Dermis microvascular lymphatic vessel endothelial cell (primary cell): Measurements from ENCODE around the gene GRB10. TPM values are rescaled to one million over a fixed set of nuclear protein-coding genes. Genes with fewer than 3 reads are reported as not detected.

Experiments used
- DNase-seq, 2 donors: peaks; one replicate each; pipeline versions ENCODE4 v3.0.0 to v3.0.0-alpha.2; 2010; ENCODE audit warnings: low read depth in 2 of 2
- total RNA-seq: library from RNA; depleted of rRNA; stranded (reverse); fragments of >200 nt; gene quantifications from 2 replicates; pipeline ENCODE4 v1.2.1, GENCODE V29; 2014

GRB10 gene
- total RNA-seq: 97.2 and 98.5 TPM in 2 replicates

GRCh38 chr7:50782375-50783208 is at the start of gene GRB10:
Gene GRB10, minus strand, starts transcription at chr7:50782896. Its CDS starts 50,574 bp downstream, at chr7:50732322.
- peak in 1 of 2 donors; percentile 57 for DNase-seq

DNA sequence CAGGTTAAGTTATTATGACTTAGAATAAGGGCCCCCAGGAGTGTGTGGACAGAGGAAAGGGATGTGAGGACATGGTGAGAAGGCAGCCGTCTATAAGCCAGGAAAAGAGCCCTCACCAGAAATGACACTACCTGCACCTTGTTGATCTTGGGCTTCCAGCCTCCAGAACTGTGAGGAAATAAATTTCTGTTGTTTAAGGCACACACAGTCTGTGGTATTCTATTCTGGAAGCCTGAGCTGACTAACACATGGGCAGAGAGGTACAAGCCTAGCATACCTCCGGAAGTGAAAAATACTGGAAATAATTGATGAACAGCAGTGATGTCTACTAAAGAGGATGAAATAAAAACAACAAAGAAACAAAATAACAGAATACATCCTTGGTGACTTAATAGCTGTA is 46.1 kb upstream of the GRB10 start:
- peak in 1 of 2 donors; percentile 57 for DNase-seq

DNA sequence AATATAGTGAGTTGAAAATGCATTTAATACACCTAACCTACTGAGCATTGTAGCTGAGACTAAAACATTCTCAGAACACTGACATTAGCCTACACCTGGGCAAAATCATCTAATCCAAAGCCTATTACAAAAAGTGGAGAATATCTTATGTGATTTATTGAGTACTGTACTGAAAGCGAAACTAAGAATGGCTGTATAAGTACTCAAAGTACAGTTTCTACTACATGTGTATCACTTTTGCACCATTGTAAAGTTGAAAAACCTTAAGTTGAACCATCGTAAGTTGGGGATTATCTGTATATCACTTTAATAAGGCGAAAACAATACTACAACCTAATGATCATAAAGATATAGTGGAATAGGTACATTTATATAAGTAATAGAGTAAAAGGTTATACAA is 45.4 kb upstream of the GRB10 start:
- no peak for DNase-seq

DNA sequence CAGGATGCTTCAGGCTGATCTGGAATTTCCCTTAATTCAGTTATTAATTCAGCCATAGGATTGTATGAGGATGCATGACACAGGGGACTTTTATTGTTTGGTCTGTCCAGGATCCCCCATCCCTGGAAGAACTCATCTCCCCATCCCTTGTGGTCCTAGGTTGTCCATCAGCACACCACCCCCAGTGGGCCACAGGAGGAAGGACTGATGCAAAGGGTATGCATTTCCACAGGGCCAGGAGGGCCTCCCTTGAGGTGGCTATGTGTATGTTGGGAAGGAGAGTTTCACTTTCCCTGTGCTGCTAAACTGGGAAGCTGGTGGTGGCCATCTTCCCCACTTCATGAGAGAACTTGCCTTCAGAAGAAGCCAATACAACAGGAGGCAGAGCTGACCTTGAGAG is 44.6 kb upstream of the GRB10 start:
- no peak for DNase-seq

DNA sequence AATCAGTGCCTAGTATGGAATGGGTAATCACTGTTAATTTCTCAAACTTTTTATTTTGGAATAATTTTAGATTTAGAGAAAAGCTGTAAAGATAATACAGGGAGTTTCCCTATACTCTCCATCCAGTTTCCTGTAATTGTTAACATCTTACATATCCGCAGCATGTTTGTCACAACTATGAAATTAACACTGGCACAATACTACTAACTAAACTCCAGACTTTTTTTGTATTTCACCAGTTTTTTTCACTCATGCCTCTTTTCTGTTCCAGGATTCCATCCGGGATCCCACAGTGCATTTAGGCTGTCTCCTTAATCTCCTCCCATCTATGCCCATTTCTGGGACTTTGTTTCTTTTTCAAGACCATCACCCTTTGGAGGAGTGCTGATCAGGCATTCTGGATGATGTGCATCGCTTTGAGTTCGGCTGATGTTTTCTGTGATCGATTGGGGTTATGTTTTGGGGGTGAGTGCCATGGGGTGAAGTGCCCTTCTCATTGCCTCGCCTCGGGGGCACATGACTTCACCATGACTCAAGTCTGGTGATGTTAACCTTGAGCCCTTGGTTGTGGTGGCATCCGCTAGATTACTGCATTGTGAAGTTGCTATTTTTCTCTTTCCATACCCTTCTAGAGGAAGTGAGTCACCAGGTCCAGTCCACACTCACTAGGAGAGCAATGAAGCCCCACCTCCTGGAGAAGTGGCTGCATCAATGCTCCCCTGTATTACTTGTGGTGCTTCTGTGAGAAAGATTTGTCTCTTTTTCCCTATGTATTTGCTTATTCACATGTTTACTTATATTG is 43.9 kb upstream of the GRB10 start:
- DNase-seq: peak; percentile 64 to 98

DNA sequence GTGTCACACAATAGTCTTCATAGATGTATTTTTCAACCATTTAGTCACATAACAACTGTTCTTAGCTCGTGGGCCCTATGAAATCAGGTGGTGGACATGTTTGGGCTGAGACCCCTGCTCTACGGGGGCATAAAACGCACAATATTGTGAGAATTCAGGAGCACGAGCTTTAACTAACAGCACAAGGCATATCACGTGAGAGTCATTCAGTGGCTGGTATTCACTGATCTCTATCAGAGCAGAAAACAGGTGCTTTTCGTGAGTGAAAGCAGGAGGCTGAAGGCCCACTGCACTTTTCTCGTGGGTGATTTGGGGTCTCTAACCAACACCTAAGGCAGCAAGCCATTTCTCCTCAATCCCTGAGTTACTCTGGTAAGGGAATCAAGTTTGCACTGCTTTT is 42.8 kb upstream of the GRB10 start:
- DNase-seq: no peak

DNA sequence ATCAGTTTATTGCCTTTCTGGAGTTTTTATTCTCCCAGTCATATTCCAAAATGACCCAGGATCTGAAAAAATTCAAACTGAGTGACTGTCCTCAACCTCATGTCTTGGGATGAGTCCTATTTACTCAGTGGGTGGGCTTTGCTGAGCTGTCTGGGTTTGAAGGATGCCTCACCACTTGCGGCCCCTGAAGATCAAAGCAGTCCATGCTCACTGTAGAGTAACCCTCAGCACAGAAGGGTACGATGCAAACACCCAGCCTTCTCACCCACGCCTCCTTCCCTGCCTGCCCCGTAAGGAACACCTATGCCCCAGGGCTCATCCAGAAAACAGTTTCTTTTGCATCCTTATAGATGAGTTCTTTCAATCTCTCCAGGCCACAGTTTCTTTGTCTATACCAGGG is 42.2 kb upstream of the GRB10 start:
- DNase-seq: no peak

GRCh38 chr7:50822706-50823105 is 40.0 kb upstream of the GRB10 start:
- no peak for DNase-seq

DNA sequence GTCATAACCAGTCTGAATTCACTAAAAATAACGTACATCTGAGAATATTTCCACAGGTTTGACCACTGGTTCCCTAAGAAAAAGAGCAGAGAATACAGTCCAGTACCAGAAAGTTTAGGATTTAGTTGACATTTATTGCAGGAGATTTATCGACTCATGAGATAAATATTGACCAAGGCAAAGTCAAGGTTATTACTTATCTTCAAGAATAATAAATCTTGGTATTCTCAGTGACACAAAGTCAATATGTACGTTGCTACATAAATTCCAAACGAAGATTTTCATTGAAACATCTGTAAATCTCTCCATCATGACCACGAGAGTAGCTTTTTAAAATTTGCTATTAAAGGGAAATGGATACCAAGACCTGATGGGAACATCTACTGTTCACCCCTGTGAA is 39.4 kb upstream of the GRB10 start:
- no peak for DNase-seq

GRCh38 chr7:50821457-50822008 is 38.8 kb upstream of the GRB10 start:
- DNase-seq: peak; percentile 73 to 90

DNA sequence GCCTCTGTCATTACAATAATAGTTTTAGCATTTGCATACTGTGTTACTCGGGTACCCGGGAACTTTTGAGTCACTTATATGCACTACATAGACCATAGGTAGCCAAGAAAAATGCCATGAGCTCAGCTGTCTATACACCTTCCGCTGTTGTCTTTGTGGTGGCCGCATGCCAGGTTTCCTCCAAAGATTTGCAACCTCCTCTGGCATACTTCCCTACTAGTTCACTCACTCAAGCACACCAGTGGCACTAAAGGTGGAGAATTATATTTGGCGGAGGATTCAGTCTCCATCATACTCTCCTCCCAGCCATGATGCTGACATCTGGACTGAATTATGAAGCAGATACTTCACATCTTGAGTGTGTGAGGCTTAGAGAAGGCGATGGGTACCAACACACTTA is 35.6 kb upstream of the GRB10 start:
- DNase-seq: peak; percentile 60 to 93

DNA sequence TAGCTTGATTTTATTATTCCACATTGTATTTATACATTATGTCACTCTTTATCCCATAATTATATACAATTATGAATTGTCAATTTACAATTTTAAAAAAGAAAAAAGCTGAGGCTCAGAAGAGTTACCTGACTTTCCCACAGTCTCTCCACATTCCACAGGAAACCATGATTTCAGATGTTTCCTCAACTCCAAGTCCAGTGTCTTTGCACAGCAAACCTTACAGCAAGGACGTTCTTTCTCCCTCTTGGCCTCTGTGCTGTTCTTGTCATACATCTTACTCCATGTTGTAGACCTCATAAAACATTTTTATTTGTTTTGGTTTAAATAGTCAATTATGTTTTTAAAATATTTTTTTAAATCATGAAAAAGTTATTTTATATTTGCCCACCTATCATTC is 34.9 kb upstream of the GRB10 start:
- DNase-seq: peak in 1 of 2 donors; percentile 81

GRCh38 chr7:50815138-50815537 is 32.4 kb upstream of the GRB10 start:
- no peak for DNase-seq

DNA sequence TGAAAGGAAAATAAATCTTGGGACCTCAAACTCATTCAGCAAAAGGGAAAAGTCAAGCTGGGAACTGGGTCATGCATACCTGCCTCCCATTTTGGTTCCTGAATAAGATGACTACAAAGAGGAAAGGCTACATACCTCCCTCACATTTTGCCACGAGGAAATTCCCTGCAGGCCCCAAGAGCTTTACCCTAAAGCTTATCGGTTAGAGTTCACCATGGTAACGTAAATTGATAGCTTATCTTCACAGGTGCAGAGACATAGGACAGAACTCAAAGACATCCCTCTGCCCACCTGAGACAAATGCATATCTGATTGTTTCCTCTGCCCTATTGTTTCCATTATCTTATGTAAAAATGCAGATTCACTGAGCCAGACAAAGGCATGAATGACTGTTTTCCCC is 31.5 kb upstream of the GRB10 start:
- no peak for DNase-seq

DNA sequence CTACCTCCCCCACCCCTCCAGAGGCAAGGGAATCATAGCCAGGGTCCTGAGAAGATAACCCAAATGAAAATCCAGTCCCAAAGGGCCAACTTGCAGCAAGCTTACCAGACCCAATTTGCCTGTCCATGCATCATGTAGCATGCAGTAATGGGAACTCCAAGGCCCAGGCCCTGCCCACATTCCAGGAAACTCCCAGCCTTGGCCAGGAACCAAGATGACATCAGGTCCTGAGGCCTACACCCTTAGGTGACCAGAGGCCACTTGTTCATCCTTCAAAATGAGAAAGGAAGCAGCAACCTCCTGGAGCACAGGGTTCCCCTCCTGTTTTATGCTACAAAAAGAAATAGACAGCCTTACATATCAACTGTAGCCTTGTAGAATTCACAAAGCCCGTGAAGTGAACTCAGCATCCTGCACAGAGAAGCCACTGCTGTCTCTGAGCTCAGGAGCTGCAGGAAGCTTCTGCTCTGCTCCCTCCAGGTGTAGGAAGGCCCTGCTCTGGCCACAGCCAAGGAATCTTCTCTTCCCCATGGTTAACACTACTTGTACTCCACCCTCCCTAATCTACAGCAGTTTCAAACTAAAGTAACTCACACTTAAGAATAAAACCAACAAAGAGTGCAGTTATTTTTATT is 30.3 kb upstream of the GRB10 start:
- DNase-seq: peak; percentile 54 to 81

DNA sequence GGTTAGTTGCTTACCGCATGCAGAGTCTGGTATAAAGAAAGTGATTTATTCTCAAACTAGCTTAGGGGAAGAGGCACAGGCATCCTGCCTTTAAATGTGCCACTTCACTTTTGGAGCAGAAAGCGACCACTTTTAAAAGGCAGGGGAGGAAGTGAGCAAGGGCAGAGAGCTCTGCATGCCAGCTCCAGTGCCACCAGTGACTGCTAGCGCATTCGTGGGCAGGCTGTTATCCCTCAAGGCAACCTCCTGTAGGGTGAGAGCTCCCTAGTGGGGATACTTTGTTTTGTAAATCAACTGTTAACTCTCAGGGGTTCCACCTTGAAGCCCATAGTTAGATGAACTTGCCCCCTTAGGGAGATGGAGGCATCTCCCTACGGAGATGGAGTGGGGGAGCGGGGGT is 29.4 kb upstream of the GRB10 start:
- DNase-seq: no peak

DNA sequence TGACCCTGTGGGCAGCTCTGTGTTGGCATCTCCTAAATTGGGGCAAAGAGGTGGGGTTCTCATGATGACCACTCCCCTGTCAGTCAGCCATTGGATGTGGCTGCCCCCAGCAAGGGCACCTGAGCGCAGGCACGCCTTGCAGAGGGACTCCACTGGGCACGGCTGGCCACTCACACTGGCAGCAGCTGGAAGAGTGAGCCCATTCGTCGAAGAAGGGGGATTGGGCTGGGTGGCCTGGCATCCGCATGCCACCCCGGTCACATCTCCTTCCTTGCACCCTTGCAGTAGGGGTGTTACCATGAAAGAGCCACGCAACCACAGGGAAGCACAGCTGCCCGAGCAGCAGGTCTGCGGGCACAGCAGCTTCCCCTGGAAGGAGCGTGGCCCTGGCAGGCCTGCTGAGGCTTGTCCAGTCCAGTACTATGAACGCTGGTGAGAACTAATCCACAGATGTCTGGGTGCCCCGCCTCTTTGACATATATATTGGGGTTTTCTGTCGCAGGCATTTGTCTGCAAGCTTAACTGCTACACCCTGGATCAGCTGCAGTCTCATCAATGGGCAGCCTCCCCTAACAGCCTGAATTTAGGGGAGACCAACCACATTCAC is 25.7 kb upstream of the GRB10 start:
- DNase-seq: no peak

DNA sequence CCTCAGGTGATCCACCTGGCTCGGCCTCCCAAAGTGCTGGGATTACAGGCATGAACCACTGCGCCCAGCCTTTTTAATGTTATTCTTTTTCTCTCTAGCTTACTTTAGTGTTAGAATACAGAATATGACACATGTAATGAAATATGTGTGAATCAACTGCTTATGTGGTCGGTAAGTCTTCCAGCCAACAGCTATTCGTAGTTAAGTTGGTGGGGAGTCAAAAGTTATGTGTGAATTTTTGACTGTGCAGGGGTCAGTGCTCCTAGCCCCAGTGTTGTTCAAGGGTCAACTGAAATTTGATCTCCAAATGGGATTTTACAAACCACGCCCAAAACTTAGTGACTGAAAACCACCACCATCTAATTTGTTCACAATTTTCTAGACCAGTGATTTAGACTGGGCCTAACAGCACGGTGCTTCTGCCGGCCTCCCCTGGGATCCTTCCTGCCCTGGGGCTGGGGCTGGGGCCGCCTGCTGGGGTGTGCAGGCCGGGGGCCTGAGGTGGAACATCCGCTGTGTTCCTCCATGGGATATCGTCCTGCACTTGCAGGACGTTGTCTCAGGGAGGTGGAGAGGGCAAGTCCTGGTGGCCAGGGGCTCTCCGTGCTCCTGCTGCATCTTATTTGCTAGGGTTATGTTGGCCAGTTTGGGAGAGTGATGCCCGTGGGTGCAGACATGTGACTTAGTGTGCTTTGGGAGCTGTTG is 24.5 kb upstream of the GRB10 start:
- DNase-seq: no peak

DNA sequence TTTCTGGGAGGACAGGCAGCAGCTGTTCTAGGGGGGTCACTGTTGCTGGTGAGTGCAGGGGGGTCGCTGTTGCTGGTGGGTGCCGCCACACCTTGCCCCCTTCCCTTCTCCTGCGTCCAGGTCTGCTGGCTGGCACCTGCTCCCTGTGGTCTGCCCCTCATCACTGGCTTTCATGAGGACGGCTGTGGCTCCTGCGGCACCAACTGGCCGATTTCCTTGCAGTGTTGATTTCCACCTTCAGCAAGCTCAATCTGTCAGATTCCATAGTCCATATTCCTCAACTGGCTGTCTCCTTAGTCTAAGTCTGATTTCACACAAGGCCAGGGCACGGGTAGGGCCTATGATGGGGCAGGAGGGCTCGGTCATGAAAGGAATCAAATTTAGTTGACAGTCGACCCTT is 23.4 kb upstream of the GRB10 start:
- no peak for DNase-seq

- peak; percentile 39 to 41 for DNase-seq
Measured at GRCh38 chr7:50805447-50806125, 22.9 kb upstream of the GRB10 start.
